Psoas muscle (tissue), 8 donors: Measurements from ENCODE around the gene ABCD1. TPM values are rescaled to one million over a fixed set of nuclear protein-coding genes. Genes with fewer than 3 reads are reported as not detected.

ENCODE experiments used
- ATAC-seq, 4 donors: fragments of 200-7000 bp; cut with Tn5 transposase; one replicate each; pipeline ENCODE4 v1.9.1; 2020; ENCODE audit warnings: moderate library complexity in 3 of 4, mild to moderate bottlenecking in 2 of 4
- DNase-seq, 2 donors: peaks; one replicate each; pipeline ENCODE4 v3.0.0-alpha.2; 2020
- H3K27ac ChIP-seq: fragments of 200-600 bp; one replicate; pipeline ENCODE4 v1.8.0; 2022
- H3K27me3 ChIP-seq, 3 donors: fragments of 200-600 bp in 1 of 3; one replicate each; pipeline versions ENCODE4 v1.6.1 to v1.8.0; 2013 to 2022; ENCODE audit warnings: low read length in 2 of 3, mild to moderate bottlenecking in 2 of 3, moderate library complexity in 1 of 3; ENCODE audit not compliant: insufficient read depth in 3 of 3
- H3K36me3 ChIP-seq, 2 donors: fragments of 200-600 bp in 1 of 2; one replicate each; pipeline versions ENCODE4 v1.6.1 to v1.8.0; 2013 to 2022; ENCODE audit warnings: low read depth in 1 of 2, mild to moderate bottlenecking in 1 of 2, moderate library complexity in 1 of 2; ENCODE audit not compliant: insufficient read depth in 1 of 2
- H3K4me1 ChIP-seq: fragments of 200-600 bp; one replicate; pipeline ENCODE4 v1.8.0; 2022
- H3K4me3 ChIP-seq: fragments of 200-600 bp; one replicate; pipeline ENCODE4 v1.8.0; 2022; ENCODE audit warnings: mild to moderate bottlenecking
- H3K9me3 ChIP-seq: fragments of 200-600 bp; one replicate; pipeline ENCODE4 v1.8.0; 2022
- WGBS, 3 donors: extraction: QIAGEN DNeasy Blood & Tissue Kit; methylation state at CpG; one replicate each; pipeline versions ENCODE4 v1.1.6 to v1.1.7; 2013; 5-methylcytosine and 5-hydroxymethylcytosine counted together
- intact Hi-C, 2 donors: fragments of 100-400 bp; cut with DNase I; formaldehyde crosslinking; loops; one replicate each; pipeline versions ENCODE4 v1.11.0 to v1.14.2; 2022
- polyA plus RNA-seq, 3 donors: library from polyadenylated mRNA; stranded (reverse); fragments of 200-250 nt; gene quantifications; one replicate each; pipeline ENCODE4 v1.2.3, GENCODE V29; 2013
- total RNA-seq, 4 donors: library from RNA; stranded (reverse); fragmentation: NEBNext Ultra II Directional in 2 of 4; extraction: Animal tissue kit (Norgen Biotek cat#: 25700) in 2 of 4; gene quantifications; one replicate each; pipeline versions ENCODE4 v1.2.1 to v1.2.4, GENCODE V29; 2021 to 2023
- TF ChIP-seq, protein P1 (sequence below): fragments of 200-600 bp; IDR thresholded peaks from one replicate; pipeline ENCODE4 v1.8.0; 2022; ENCODE audit warnings: antibody characterized with exemption
- donor health status: healthy with polysubstance abuse.
- donor health status: DM: no; HTN: no; CAD: no; lungs with moderate emphysema.
- donor health status: Bipolar disorder and iron deficiency.
- donor health status: healthy.
- donor health status: DM: yes; HTN: yes; CAD: no.
- donor health status: DM: no; HTN: no; CAD: no.
- donor health status: DM: no; HTN: no; CAD: no.
- donor health status: DM: yes; HTN: yes; CAD: no.

The ABCD1 gene
- total and polyA plus RNA-seq, 7 donors: 11.7 to 36.0 (median 20.8) TPM

DNA sequence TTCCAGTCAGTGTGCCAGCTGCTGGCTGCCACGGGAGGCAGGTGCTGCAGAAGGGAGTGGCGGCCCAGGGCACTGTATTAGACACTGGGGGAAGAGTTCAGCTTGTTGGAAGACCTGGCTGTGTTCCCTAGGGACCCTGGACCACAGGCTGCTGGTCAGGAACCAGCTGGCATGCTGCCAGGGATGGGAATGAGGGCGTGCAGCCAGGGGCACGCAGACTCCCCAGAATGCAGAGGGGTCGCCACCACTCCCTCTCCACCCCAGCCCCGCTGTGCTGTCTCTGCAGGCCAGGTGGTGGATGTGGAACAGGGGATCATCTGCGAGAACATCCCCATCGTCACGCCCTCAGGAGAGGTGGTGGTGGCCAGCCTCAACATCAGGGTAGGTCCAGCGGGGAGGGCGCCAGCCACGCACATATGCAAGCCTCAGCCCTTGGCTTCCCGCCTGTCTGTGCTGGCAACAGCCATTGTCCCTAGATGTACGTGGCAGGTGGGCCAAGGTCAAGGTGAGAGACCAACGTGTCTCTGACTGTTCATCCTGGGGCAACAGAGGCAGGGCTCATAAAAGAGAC, 12.3 kb downstream of the ABCD1 start:
- no peak overlapping the region for H3K4me3 ChIP-seq
- WGBS, 3 donors: 73 to 90% (median 74%) methylated on average over 10 to 15 of the region's 15 CpGs
- intact Hi-C loops: no loop called here
- peaks cover 0 to 39% of the 10 kb centered on the region in 2 donors for H3K36me3 ChIP-seq
- TF ChIP-seq, protein P1, sequence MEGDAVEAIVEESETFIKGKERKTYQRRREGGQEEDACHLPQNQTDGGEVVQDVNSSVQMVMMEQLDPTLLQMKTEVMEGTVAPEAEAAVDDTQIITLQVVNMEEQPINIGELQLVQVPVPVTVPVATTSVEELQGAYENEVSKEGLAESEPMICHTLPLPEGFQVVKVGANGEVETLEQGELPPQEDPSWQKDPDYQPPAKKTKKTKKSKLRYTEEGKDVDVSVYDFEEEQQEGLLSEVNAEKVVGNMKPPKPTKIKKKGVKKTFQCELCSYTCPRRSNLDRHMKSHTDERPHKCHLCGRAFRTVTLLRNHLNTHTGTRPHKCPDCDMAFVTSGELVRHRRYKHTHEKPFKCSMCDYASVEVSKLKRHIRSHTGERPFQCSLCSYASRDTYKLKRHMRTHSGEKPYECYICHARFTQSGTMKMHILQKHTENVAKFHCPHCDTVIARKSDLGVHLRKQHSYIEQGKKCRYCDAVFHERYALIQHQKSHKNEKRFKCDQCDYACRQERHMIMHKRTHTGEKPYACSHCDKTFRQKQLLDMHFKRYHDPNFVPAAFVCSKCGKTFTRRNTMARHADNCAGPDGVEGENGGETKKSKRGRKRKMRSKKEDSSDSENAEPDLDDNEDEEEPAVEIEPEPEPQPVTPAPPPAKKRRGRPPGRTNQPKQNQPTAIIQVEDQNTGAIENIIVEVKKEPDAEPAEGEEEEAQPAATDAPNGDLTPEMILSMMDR: no peak
- H3K9me3 ChIP-seq: no peaks in the 10 kb centered on the region
- ATAC-seq (no peak), DNase-seq (no peak)
- H3K27ac ChIP-seq: no peak overlapping the region
- H3K4me1 ChIP-seq: no peaks in the 10 kb centered on the region
- peaks cover 0 to 3% (median 0%) of the 10 kb centered on the region in 3 donors for H3K27me3 ChIP-seq

- H3K4me3 ChIP-seq: no peak overlapping the region
- H3K27me3 ChIP-seq: peaks cover 0 to 3% (median 0%) of the 10 kb centered on the region in 3 donors
- ATAC-seq (no peak), DNase-seq (no peak)
- H3K27ac ChIP-seq: no peak overlapping the region
- H3K4me1 ChIP-seq: no peaks in the 10 kb centered on the region
- TF ChIP-seq, protein P1: no peak
- H3K9me3 ChIP-seq: no peaks in the 10 kb centered on the region
- peaks cover 0 to 37% of the 10 kb centered on the region in 2 donors for H3K36me3 ChIP-seq
- intact Hi-C loops: no loop called here
- WGBS, 3 donors: 87 to 96% (median 94%) methylated on average over 7 to 25 of the region's 27 CpGs
Observed at GRCh38 chrX:153738056-153738605, 13.5 kb downstream of the ABCD1 start.

DNA sequence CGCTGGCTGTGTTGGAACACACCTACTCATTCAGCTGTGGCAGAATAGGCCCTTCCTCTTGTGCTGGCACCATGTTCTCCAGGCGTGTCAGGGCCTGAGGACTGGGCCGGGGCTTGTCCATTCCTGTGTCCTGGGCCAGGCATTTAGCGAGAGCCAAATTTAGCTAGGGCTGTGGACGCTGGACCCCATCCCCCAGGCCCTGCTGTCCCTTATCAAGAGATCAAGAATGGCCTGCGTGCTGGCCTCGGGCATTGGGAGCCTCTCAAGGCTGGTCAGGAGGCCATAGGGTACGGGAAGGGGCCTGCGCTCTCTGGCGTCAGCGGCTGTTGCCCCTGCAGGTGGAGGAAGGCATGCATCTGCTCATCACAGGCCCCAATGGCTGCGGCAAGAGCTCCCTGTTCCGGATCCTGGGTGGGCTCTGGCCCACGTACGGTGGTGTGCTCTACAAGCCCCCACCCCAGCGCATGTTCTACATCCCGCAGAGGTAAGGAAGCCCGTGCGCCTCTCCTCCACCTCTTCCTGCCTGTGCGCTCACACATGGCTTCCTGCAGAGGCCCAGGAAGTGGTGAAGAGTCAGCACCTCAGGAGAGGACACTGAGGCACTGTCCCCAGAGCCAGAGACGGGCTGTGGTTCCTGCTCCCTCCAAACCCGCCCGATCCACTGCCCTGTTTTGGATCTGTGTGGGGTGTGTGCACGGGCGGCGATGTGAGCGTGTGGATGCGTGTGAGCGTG, 15.3 kb downstream of the ABCD1 start:
- TF ChIP-seq, protein P1: no peak
- WGBS, 3 donors: 88 to 93% (median 90%) methylated on average over 20 to 29 of the region's 29 CpGs
- H3K4me1 ChIP-seq: no peaks in the 10 kb centered on the region
- intact Hi-C loops: no loop called here
- ATAC-seq (no peak), DNase-seq (no peak)
- H3K27me3 ChIP-seq: peaks cover 0 to 3% (median 0%) of the 10 kb centered on the region in 3 donors
- H3K36me3 ChIP-seq: peaks cover 0 to 37% of the 10 kb centered on the region in 2 donors
- H3K27ac ChIP-seq: no peak overlapping the region
- H3K9me3 ChIP-seq: no peaks in the 10 kb centered on the region
- H3K4me3 ChIP-seq: no peak overlapping the region

DNA sequence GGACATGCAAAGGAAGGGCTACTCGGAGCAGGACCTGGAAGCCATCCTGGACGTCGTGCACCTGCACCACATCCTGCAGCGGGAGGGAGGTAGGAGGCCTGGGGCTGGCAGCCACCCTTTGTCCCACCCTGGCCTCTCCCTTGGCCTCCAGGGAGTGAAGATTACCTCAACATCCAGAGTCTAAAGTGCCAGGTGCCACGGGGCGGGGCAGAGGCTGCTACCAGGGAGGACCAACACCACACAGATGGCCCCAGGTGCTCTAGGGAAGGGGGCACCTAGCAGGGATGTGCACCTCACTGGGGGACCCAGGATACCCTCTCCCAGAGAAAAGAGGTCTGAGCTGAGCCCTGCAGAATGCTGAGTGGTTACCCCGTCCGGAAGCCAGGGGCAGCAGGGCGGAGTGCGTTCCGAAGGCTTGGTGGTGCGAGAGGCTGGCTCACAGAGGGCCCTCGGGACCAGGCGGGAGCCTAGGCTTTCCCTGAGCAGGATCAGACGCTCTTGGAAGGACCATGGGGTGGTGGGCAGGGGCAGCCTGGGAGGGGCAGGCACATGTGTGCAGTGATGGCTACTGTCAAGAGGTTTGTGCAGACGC, 16.1 kb downstream of the ABCD1 start:
- Histone ChIP-seq H3K27me3 (peaks cover 0 to 3% (median 0%) of the 10 kb centered on the region in 3 donors), H3K4me3 (no peak overlapping the region), H3K36me3 (peaks cover 0 to 37% of the 10 kb centered on the region in 2 donors), H3K4me1 (no peaks in the 10 kb centered on the region), H3K27ac (no peak overlapping the region), H3K9me3 (no peaks in the 10 kb centered on the region)
- 85 to 95% (median 93%) methylated on average over 9 to 16 of the region's 16 CpGs for WGBS, 3 donors
- ATAC-seq: no peak
- TF ChIP-seq, protein P1: no peak
- no peak for DNase-seq
- intact Hi-C loops: no loop called here
